Gastrocnemius medialis (tissue), 4 donors: ENCODE data around the gene SNRNP25. TPM values are rescaled to one million over a fixed set of nuclear protein-coding genes. Genes with fewer than 3 reads are reported as not detected.

Experiments used
- ATAC-seq, 2 donors: fragments of 150-250 bp; one replicate each; pipeline ENCODE4 v1.9.1; 2016
- DNase-seq, 2 donors: peaks; one replicate each; pipeline ENCODE4 v3.0.0-alpha.2; 2019
- H3K27ac ChIP-seq, 4 donors: fragments of 200-600 bp; sonication (generic); 1 replicate in 1 of 4; 2 replicates in 3 of 4; pipeline ENCODE4 v1.5.1; 2016 to 2018; ENCODE audit warnings: mild to moderate bottlenecking in 2 of 4, moderate library complexity in 1 of 4
- H3K27me3 ChIP-seq, 3 donors: fragments of 200-600 bp; sonication (generic) in 2 of 3; 1 replicate in 1 of 3; 2 replicates in 2 of 3; pipeline versions ENCODE4 v1.5.1 to v1.6.0; 2016 to 2019; ENCODE audit warnings: mild to moderate bottlenecking in 1 of 3, moderate library complexity in 1 of 3
- H3K36me3 ChIP-seq, 2 donors: fragments of 200-600 bp; sonication (generic) in 1 of 2; one replicate each; pipeline ENCODE4 v1.5.1; 2017 to 2018
- H3K4me1 ChIP-seq, 2 donors: fragments of 200-600 bp; sonication (generic) in 1 of 2; one replicate each; pipeline ENCODE4 v1.5.1; 2016 to 2017; ENCODE audit warnings: mild to moderate bottlenecking in 2 of 2
- H3K4me3 ChIP-seq, 4 donors: fragments of 200-600 bp; sonication (generic) in 3 of 4; 1 replicate in 1 of 4; 2 replicates in 3 of 4; pipeline ENCODE4 v1.5.1; 2016 to 2019; ENCODE audit warnings: mild to moderate bottlenecking in 2 of 4
- H3K9me3 ChIP-seq, 3 donors: fragments of 200-600 bp; sonication (generic) in 2 of 3; 1 replicate in 1 of 3; 2 replicates in 2 of 3; pipeline ENCODE4 v1.5.1; 2016 to 2019
- CTCF ChIP-seq, 5 experiments: fragments of 450-650 bp in 3 of 5; fragments of 200-600 bp in 2 of 5; sonication (generic) in 2 of 5; IDR thresholded peaks in 4 of 5; conservative IDR thresholded peaks in 1 of 5; 1 replicate in 4 of 5; 2 replicates in 1 of 5; pipeline ENCODE4 v1.5.1; 2016 to 2019; ENCODE audit warnings: antibody characterized with exemption in 5 of 5, mild to moderate bottlenecking in 3 of 5, moderate library complexity in 3 of 5
- POLR2A ChIP-seq, 2 donors: fragments of 450-650 bp; IDR thresholded peaks; one replicate each; pipeline ENCODE4 v1.6.1; 2017; ENCODE audit warnings: antibody characterized with exemption in 2 of 2, mild to moderate bottlenecking in 2 of 2, moderate library complexity in 2 of 2
- in situ Hi-C, 4 donors: fragments of 200-750 bp; cut with MboI; loops; one replicate each; pipeline versions ENCODE4 v1.15.0 to v1.8.0; 2017; ENCODE audit warnings: low sequenced_read_pairs in 4 of 4
- intact Hi-C: fragments of 100-400 bp; cut with DNase I; formaldehyde crosslinking; loops from one replicate; pipeline ENCODE4 v1.15.1; 2023; ENCODE audit warnings: low total_unique reads
- total RNA-seq, 4 donors: library from RNA; depleted of rRNA; stranded (reverse); fragments of >200 nt; gene quantifications; one replicate each; pipeline versions ENCODE4 v1.1.0 to v1.2.3, GENCODE V29; 2016

SNRNP25 gene
- total RNA-seq, 4 donors from 2014 or later: 42.8 to 77.6 (median 69.7) TPM

DNA sequence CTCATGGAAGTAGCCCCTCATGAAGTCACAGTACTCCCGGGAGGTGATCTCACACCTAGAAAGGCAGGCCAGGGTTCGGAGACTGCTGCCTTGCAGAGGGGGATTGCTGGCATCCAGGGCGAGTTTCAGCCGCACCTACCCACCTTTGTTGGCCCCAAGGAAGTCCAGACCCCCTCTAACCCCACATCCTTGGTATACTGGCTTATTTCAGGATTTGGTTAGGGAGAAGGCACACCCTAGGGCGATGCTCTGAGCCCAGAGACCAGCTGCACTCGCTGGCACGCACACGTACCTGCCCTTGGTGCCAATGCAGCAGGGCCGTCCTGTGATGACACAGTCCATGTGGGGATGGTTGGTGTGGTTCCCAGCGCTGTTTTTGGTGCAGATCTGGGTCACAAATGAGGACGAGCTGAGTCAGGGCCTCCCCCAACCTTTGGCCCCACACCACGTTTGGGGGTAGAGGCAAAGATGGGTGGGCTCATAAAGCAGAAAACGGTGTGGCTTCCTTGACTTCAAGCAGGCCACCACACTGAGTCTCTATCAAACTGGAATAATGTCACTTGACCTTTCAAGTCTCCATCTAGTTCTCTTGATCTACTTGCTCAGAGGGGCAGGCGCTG lies 5.9 kb downstream of the SNRNP25 start:
- intact Hi-C loops (no loop called here), in situ Hi-C loops (no loop called here)
- Histone ChIP-seq H3K4me1 (peaks cover under 1 to 10% of the 10 kb centered on the region in 2 donors), H3K4me3 (no peak overlapping the region), H3K27ac (no peak overlapping the region), H3K9me3 (no peaks in the 10 kb centered on the region), H3K36me3 (peaks cover 0 to 89% of the 10 kb centered on the region in 2 donors), H3K27me3 (no peaks in the 10 kb centered on the region)
- no peak for ATAC-seq
- no peak for DNase-seq
- TF ChIP-seq POLR2A (IDR thresholded peaks at IDR 0.05) (no peak), CTCF (IDR thresholded peaks at IDR 0.05 in 4 of 5, conservative IDR thresholded peaks at IDR 0.05 in 1 of 5) (no peak)

- intact Hi-C loops (no loop called here), in situ Hi-C loops (no loop called here)
- TF ChIP-seq CTCF (IDR thresholded peaks at IDR 0.05 in 4 of 5, conservative IDR thresholded peaks at IDR 0.05 in 1 of 5) (no peak), POLR2A (IDR thresholded peaks at IDR 0.05) (no peak)
- no peaks in the 10 kb centered on the region for H3K27me3 ChIP-seq
- no peak overlapping the region for H3K27ac ChIP-seq
- no peak for DNase-seq
- H3K9me3 ChIP-seq: no peaks in the 10 kb centered on the region
- peaks cover 0 to 88% of the 10 kb centered on the region in 2 donors for H3K36me3 ChIP-seq
- no peak for ATAC-seq
- peaks cover 0 to 11% of the 10 kb centered on the region in 2 donors for H3K4me1 ChIP-seq
- no peak overlapping the region for H3K4me3 ChIP-seq
Measured at GRCh38 chr16:60166-60565, 6.5 kb downstream of the SNRNP25 start.

GRCh38 chr16:60929-61878 lies 7.6 kb downstream of the SNRNP25 start:
- Histone ChIP-seq H3K36me3 (peaks cover 0 to 78% of the 10 kb centered on the region in 2 donors), H3K4me3 (no peak overlapping the region), H3K4me1 (peaks cover 4 to 21% of the 10 kb centered on the region in 2 donors), H3K9me3 (no peaks in the 10 kb centered on the region), H3K27ac (no peak overlapping the region), H3K27me3 (no peaks in the 10 kb centered on the region)
- ATAC-seq: no peak
- intact Hi-C loops (no loop called here), in situ Hi-C loops (no loop called here)
- DNase-seq: no peak
- TF ChIP-seq CTCF (IDR thresholded peaks at IDR 0.05 in 4 of 5, conservative IDR thresholded peaks at IDR 0.05 in 1 of 5) (no peak), POLR2A (IDR thresholded peaks at IDR 0.05) (no peak)

GRCh38 chr16:61879-62281 lies 8.3 kb downstream of the SNRNP25 start:
- Histone ChIP-seq H3K9me3 (no peaks in the 10 kb centered on the region), H3K36me3 (peaks cover 0 to 71% of the 10 kb centered on the region in 2 donors), H3K27me3 (no peaks in the 10 kb centered on the region), H3K4me3 (no peak overlapping the region), H3K4me1 (peaks cover 11 to 22% of the 10 kb centered on the region in 2 donors), H3K27ac (no peak overlapping the region)
- ATAC-seq (no peak), DNase-seq (no peak)
- TF ChIP-seq CTCF (IDR thresholded peaks at IDR 0.05 in 4 of 5, conservative IDR thresholded peaks at IDR 0.05 in 1 of 5): no peak
- TF ChIP-seq POLR2A (IDR thresholded peaks at IDR 0.05): no peak
- in situ Hi-C loops: no loop called here
- intact Hi-C loops: no loop called here
